GM12801 (cell line): ENCODE measurements around the gene ASAP2.

Experiments used
- CTCF ChIP-seq: IDR thresholded peaks from one replicate; pipeline ENCODE4 v1.5.1; 2011; ENCODE audit warnings: control low read depth; ENCODE audit not compliant: insufficient read length; ENCODE audit errors: extremely low read depth

ASAP2 gene

GRCh38 chr2:9258953-9259399 lies 52.4 kb downstream of the ASAP2 start:
- TF ChIP-seq CTCF, result no peak

- TF ChIP-seq CTCF, result no peak
Measured at GRCh38 chr2:9260464-9260918, 53.9 kb downstream of the ASAP2 start.

- TF ChIP-seq CTCF, result no peak
Measured at GRCh38 chr2:9261231-9261883, 54.7 kb downstream of the ASAP2 start.

GRCh38 chr2:9262671-9263171 lies 56.1 kb downstream of the ASAP2 start:
- TF ChIP-seq CTCF, result no peak

- TF ChIP-seq CTCF, result no peak
Measured at GRCh38 chr2:9263428-9263827, 56.8 kb downstream of the ASAP2 start.

GRCh38 chr2:9264301-9264700 lies 57.7 kb downstream of the ASAP2 start:
- TF ChIP-seq CTCF, result no peak

GRCh38 chr2:9266711-9267110 lies 60.1 kb downstream of the ASAP2 start:
- no peak for TF ChIP-seq CTCF
